COLO668 (cell line): Measurements from ENCODE around the gene IPO4.
A peak's percentile ranks its signal among the peaks of the same experiment; 100 is the strongest.

Source experiments
- DNase-seq: peaks from one replicate; lab custom pipeline; 2025; ENCODE audit not compliant: unreplicated experiment; lab: John Stamatoyannopoulos, UW

Gene IPO4

DNA sequence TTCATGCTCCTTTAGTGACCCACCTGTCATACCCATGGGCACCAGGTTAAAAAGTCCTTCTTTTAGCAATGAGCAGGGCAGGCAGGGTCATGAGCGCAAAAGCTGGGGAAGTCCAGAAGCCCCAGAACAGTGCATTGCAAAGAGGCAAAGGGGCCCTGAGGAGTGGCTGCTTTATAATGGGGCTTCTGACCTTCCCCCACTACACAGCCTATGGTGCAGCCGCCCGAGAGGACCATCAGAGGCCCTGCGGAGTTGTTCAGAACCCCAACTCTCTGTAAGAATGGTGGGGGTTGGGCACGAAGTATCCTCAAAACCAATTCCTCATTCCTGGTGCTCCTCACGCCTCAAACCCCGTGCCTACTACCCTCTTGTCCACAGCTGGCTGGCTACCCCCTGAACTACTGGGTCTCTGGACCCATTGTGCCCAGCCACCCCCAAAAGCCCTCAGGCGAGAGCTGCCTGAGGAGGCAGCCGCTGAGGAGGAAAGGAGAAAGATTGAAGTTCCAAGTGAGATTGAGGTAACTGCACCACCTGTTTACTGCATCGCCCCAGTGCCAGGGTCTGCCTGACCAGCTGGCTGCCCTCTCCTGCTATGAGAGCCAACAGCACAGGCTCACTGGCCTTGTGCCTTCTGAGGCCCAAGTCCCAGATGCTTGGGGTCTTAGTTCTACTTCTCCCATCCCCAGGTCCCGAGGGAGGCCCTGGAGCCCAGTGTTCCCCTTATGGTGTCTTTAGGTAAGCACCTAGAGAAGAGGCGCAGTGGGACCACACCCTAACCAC lies 10.0 kb downstream of the IPO4 start:
- no peak for DNase-seq

DNA sequence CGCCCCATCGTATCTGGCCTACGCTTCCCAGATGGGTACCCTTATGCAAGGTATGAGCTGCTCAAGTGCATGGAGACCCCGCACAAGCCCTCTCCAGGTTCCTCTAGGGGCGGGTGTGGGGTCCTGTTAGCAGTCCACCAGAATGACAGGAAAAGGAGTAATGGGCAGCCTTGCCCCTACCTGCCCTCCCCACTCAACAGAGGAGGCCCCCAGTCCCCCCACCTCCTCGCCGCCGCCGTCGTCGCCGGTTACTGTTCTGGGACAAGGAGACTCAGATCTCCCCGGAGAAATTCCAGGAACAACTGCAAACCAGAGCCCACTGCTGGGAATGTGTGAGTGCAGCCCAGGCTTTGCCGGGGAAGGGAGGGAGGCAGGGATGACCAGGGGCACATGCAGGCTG lies 10.7 kb downstream of the IPO4 start:
- DNase-seq = no peak

DNA sequence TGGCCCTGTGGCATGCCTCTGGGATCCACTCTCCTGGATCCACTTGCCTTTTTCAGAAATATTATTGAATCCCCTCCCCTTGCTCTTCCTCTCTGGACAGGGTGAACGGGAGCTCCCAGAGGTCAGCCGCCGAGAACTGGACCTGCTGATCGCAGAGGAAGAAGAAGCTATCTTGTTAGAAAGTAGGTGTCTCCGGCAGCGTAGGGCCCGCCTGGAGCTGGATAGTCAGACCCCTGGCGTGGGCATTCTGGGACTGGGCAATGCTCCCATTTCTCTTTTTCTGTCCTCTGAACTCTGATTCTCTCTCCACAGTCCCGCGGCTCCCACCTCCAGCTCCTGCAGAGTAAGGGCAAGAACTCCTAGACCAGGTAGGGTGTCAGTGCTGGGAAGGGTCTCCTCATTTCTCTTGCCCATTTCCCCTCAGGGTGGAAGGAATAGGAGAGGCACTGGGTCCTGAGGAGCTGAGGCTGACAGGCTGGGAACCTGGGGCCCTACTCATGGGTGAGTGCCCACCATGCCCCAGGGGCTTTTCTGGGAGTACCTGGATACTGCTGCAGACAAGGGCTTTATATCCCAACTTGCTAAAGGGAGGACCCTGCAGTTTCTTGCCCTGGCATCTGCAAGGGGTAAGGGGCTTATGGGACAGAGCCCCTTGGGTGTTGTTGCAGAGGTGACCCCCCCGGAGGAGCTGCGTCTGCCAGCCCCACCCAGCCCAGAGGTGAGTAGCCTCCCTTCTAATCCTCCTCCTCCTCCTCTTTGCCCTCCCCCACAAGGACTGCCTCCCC lies 11.4 kb downstream of the IPO4 start:
- DNase-seq = no peak

DNA sequence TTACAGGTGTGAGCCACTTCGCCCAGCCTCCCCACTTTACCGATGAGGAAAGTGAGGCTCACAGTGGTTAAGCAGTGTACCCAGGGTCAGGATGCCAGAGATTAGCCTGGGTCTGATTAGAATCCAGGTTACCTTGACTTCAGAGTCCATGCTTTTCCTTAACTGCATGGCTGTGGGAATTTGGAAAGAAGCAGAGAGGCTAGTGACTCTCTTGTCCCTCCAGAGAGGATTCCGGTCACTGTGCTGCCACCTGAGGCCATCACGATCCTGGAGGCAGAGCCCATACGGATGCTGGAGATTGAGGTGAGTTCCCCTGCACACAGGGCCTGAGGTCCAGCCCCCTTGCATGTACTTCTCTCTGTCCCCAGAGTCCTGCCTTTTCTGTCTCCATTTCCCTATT lies 12.0 kb downstream of the IPO4 start:
- DNase-seq = no peak

DNA sequence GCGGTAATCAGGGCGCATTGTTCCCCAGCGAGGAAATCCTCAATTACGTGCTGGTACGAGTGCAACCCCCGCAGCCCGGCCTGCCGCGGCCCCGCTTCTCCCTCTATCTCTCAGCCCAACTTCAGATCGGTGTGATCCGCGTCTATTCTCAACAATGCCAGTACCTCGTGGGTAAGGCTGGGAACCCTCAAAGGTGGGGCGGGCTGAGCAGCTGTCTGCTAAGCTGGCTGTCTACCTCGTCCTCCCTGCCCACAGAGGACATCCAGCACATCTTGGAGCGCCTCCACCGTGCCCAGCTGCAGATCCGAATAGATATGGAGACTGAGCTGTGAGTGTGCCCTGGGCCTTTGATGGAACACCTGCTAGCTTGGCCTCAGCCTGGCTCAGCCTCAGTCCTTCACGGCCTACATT lies 15.7 kb downstream of the IPO4 start:
- DNase-seq = peak; percentile 45

DNA sequence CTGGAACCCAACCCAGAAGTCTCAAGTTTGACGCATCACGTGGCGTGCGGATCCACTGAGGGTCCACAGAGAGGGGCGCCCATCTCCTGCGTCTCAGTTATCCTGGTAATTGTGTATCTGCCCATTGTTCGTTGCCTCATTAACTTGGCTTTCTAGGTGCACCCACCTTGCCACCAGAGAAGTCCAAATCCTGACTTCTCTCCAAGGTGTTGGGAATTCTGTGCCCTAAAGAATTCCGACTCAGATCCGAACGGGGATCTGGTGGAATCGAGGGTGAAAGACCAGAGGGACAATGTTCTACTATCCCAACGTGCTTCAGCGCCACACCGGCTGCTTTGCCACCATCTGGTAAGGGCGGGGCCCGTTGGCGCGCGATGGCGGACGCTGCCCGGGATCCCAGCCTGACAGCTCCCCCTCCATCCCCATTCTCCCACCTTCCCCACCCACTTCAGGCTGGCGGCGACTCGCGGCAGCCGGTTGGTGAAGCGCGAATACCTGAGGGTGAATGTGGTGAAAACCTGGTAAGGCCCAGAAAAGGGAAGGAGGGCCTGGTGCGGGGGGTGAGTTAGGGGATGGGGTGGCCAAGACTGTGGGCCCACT lies 16.3 kb downstream of the IPO4 start:
- peak; percentile 62 for DNase-seq

DNA sequence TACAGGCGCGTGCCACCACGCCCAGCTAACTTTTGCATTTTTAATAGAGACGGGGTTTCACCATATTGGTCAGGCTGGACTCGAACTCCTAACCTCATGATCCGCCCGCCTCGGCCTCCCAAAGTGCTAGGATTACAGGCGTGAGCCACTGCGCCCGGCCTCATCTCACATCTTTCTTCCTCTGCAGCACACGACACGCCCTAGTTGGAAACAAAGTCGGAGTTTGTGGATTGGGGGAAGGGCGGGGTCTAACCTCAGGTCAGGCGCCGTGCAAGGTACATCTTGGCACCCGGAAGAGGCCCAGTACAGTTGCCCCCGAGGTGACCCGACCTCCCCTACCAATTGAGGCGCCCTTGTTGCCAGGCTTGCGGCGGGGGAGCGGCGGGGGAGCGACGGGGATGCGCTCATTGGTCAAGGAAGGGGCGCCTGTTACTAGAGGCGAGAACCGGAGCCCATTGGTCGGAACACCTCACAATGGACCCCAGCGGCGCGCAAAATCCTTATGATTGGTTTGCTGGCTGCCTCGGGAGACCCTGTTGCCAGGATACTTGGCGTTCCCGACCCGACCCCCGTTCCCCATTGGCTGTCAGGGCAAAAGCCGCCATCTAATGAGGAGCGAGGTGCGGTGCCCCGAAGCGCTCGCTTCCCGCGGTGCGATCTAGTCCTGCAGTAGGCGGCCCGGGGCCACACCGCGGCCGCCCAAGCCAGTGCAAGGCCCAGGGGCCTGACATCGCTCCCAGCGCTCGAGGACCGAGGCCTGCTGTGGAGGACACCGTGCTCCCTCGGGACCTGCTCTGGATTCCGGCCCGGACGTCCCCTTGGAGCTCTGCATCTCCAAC lies 17.0 kb downstream of the IPO4 start, which contains the start of gene REC8:
Gene REC8 (plus strand): TSS at position 659 of the 839 bp plus-strand sequence. CDS start 473 bp downstream, outside the sequence.
- peak; percentile 99 for DNase-seq

DNA sequence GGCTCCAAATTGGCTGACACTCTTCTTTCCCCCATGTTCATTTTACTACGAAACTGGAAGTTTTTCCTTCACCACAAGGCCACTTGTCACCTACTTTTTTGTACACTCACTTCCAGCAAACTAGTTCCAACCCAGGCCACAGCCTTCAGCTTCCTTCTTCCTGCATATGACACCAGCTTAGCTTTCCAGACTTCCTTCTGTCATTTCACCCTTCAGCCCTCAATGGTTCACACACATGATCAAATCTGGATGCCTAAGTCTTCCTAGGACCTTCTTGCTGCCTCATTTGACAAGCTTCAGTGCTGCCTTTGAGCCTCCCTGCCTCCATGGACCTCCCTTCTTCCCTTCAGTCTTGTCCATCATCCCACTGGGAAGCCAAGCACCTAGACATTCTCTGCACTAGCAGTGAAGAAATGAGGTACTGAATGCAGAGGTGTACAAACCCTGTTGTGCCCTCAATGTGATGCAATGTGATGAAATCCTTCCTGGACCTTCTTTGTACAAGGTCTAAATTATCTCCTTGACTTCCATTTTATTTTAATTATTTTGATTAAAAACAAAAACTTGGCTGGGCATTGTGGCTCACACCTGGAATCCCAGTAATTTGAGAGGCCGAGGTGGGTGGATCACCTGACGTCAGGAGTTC lies 21.0 kb downstream of the IPO4 start:
- DNase-seq = no peak

DNA sequence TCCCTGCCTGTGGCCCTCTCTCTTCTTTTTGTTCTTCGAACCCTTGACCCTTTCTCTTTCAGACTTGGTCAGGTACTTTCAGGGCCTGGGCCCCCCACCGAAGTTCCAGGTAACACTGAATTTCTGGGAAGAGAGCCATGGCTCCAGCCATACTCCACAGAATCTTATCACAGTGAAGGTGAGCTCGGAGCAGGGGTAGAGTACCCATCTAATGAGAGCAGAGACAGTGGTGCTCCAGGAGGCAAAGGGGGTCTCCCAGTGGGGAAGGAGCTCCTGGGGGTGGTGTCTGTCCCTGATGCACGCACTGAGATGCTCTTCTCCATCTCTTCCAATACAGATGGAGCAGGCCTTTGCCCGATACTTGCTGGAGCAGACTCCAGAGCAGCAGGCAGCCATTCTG lies 22.8 kb downstream of the IPO4 start:
- no peak for DNase-seq

DNA sequence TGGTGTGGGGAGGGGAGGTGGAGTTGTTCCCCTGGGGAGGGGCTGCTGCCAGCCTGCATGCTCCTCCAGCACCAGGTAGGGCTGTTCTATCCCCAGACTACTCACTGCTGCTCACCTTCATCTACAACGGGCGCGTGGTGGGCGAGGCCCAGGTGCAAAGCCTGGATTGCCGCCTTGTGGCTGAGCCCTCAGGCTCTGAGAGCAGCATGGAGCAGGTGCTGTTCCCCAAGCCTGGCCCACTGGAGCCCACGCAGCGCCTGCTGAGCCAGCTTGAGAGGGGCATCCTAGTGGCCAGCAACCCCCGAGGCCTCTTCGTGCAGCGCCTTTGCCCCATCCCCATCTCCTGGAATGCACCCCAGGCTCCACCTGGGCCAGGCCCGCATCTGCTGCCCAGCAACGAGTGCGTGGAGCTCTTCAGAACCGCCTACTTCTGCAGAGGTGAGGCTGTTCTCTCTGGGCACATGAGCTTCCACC lies 24.1 kb downstream of the IPO4 start:
- DNase-seq = no peak

DNA sequence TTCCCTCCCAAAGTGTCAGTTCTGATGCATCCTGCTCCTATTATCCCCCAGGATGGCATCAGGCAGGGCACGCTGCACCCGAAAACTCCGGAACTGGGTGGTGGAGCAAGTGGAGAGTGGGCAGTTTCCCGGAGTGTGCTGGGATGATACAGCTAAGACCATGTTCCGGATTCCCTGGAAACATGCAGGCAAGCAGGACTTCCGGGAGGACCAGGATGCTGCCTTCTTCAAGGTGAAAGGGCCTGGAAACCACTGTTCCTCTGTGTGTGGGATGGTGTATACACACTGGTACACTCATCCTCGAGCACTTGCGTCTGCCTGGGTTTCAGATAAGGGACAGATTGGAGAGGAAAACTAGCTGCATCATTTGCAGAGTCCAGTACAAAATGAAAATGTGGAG lies 26.5 kb downstream of the IPO4 start:
- DNase-seq = no peak

DNA sequence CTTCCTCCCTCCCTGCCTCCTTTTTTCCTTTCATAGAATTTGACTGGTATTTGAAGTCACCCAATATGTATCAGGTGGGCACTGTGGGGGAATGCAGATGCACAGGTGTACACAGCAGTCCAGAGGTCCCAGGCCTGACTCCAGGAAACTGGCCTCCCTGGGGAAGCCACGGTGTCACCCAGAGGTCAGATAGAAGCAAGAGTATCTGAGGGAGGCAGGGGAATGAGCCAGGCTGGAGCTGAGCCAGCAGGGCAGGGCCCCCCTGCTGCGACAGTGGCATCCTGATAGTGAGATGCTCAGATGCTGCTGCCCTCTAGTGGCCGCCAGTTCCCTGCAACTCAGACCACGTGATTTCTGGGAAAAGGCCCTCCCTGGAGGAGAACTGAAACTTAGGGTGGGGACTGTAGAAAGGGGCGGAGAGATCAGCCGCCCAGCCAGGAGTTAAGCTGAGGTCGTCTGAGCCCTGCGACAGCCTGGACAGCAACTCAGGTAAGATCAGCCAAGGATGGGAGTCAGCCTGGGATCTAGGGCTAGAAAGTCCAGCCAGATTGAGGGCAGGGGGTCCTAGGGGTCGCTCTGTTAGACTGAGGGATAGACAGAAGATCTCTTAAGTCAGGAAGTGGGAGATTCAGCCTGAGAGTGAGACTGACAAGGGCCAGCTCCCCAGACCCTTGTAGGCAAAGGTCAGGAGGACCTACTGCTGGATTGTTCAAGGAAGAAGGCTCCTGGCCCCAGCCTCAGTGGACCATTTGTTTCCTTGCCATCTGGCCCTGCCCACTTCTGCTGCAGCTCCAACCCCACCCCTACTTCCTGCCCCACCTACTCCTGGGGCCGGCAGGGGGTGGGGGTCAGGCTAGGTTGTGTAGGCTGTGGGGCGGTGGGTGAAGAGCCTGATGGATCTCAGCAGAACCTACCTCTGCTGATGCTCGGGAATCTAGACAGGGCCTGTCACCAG lies 27.5 kb downstream of the IPO4 start, which contains the start of gene IRF9:
Gene IRF9 (plus strand): TSS at position 416 of the 955 bp plus-strand sequence. CDS start 880 bp downstream, outside the sequence.
- DNase-seq = peak; percentile 99

DNA sequence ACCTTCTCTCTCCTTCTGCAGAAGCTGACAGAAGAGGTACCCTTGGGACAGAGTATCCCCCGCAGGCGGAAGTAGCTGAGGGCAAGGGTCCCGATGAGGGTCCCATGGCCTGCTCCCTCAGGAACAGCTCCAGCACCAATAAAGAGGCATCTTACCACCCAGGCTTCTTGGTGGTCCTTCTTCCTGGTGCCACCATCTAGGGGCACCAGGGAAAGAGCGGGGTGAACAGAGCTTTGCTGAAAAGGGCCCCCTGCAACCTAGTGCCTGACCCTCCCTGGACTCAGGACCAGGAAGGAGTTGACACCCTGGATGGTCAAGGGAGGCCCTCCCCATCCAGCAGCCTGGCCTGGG lies 28.1 kb downstream of the IPO4 start:
- DNase-seq = no peak

DNA sequence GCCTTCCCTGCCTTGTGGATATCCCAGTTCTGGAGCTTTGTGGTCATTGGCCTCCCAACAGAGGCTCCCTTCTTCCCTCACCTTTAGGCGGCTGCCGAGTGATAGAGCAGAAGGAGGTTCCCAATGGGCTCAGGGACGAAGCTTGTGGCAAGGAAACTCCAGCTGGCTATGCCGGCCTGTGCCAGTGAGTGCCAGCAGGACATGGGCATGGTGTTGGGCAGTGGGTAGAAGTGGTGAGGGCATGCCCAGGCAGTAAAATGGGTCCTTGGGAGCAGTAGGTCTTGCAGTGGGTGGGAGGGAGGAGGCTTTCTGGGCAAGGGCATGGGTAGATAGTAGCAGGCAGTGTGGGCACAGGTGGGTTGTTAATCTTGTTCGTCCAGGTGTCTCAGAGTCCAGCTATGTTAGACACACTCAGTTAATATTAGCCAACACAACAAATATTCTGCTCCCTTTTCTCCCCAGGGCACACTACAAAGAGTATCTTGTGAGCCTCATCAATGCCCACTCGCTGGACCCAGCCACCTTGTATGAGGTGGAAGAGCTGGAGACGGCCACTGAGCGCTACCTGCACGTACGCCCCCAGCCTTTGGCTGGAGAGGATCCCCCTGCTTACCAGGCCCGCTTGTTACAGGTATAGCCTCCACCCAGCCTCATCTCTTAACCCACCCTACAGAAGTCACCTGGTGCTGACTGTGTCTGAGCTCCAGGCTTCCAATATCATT lies 28.7 kb downstream of the IPO4 start:
- DNase-seq = no peak

DNA sequence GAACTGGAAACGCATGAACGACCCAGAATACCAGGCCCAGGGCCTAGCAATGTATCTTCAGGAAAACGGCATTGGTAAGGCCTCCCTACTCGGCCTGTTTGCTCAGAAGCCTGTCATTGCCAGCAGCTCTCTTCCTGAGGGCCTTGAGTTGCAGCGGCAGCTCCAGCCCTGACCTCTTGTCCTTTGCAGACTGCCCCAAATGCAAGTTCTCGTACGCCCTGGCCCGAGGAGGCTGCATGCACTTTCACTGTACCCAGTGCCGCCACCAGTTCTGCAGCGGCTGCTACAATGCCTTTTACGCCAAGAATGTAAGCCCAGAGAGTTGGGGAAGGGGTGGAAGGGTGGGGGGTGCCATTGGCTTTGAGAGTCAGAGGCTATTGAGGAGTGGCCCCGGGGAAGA lies 31.3 kb downstream of the IPO4 start:
- DNase-seq = no peak

DNA sequence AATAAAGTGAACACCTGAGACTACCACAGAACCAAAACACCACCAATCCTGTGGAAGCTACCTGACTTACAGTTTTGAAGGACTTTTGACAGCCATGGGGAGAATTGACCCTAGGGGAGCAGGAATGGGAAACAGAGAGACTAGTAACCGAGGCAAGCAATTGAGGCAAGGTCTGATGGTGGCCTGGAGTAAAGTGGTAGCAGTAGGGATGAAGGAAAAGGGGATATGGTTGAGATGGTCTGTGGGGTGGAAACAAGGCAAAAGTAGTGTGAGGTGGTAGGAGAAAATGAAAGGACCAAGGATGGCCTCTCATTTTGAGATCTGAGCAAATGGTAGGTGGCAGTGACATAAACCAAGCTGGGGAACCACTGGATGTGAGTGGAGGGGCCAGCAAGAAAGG lies 31.8 kb downstream of the IPO4 start:
- no peak for DNase-seq

DNA sequence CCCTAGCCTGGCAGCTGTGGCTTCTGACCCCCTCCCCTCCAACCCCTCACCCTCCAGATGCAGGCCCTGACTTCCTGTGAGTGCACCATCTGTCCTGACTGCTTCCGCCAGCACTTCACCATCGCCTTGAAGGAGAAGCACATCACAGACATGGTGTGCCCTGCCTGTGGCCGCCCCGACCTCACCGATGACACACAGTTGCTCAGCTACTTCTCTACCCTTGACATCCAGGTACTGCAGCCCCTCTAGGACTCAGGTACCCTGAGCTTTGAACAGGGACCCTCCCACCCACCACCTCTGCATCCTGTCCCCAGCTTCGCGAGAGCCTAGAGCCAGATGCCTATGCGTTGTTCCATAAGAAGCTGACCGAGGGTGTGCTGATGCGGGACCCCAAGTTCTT lies 33.5 kb downstream of the IPO4 start:
- DNase-seq = no peak

DNA sequence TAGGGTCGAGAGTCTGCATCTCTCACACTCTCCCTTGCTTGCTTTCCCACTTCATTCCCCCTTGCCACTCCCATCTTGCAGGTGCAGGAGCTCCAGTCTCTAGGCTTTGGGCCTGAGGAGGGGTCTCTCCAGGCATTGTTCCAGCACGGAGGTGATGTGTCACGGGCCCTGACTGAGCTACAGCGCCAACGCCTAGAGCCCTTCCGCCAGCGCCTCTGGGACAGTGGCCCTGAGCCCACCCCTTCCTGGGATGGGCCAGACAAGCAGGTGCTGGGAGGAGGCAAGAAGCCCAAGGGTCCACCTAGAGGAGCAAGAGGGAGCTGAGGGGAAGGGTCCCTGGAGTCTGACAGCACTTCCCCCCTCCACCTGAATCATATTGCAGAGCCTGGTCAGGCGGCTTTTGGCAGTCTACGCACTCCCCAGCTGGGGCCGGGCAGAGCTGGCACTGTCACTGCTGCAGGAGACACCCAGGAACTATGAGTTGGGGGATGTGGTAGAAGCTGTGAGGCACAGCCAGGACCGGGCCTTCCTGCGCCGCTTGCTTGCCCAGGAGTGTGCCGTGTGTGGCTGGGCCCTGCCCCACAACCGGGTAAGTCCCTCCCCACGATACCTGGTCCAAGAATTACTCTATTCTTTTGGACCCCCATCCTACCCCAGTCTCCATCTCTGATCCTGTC lies 37.1 kb downstream of the IPO4 start:
- no peak for DNase-seq
